D721Med (cell line): ENCODE measurements around the gene HACD2.

Experiments used
- DNase-seq: peaks from one replicate; pipeline ENCODE4 v3.0.0; 2011; ENCODE audit warnings: low spot score; ENCODE audit not compliant: insufficient read length
- FAIRE-seq: peaks from 2 replicates; lab custom pipeline; 2011; peaks lifted over from hg19 to GRCh38; lab: Jason Lieb, UNC
- TF ChIP-seq, protein P1 (sequence below): IDR thresholded peaks from 2 replicates; pipeline ENCODE4 v1.5.1; 2012; ENCODE audit warnings: mild to moderate bottlenecking, control low read depth; ENCODE audit not compliant: insufficient read depth; ENCODE audit errors: missing control alignments

HACD2 gene

DNA sequence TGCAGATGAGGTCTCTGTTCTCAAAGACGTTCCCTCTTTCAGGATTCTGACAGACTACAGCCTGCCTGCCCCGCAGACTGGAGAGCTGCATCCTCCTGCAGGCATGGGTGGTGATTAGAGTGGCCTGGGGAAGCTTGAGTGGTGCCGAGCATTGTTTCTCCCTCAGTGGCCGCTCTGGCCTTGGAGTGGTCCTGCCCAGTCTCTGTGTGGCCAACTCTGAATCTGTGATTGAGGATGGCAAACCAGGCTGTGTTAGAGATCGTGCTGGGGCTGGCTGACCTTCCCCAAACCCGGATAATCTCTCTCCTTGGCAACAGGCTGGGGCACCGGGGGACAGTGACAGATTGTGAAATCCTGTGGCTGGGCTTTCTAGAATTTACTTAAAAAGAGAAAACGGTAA is 125.0 kb downstream of the HACD2 start:
- no peak for FAIRE-seq
- TF ChIP-seq, protein P1, sequence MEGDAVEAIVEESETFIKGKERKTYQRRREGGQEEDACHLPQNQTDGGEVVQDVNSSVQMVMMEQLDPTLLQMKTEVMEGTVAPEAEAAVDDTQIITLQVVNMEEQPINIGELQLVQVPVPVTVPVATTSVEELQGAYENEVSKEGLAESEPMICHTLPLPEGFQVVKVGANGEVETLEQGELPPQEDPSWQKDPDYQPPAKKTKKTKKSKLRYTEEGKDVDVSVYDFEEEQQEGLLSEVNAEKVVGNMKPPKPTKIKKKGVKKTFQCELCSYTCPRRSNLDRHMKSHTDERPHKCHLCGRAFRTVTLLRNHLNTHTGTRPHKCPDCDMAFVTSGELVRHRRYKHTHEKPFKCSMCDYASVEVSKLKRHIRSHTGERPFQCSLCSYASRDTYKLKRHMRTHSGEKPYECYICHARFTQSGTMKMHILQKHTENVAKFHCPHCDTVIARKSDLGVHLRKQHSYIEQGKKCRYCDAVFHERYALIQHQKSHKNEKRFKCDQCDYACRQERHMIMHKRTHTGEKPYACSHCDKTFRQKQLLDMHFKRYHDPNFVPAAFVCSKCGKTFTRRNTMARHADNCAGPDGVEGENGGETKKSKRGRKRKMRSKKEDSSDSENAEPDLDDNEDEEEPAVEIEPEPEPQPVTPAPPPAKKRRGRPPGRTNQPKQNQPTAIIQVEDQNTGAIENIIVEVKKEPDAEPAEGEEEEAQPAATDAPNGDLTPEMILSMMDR: no peak
- DNase-seq: no peak

DNA sequence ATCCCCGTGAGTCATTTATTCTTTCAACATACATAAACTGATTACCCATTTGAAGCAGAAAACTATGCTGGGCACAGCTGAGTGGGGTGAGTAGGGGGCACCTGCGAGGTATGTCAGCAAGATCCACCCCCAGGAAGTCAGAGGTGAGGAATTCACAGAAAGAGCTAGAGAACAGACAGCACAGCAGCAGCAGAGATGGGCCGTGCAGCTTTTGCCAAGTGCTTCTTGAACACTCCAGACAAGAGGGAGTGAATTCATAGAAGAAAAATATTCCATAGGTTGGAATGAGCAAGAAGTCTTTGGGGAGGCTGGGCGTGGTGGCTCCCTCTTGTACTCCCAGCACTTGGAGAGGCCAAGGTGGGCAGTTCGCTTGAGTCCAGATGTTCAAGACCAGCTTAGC is 126.6 kb downstream of the HACD2 start:
- DNase-seq (no peak), FAIRE-seq (no peak)
- TF ChIP-seq, protein P1: no peak

DNA sequence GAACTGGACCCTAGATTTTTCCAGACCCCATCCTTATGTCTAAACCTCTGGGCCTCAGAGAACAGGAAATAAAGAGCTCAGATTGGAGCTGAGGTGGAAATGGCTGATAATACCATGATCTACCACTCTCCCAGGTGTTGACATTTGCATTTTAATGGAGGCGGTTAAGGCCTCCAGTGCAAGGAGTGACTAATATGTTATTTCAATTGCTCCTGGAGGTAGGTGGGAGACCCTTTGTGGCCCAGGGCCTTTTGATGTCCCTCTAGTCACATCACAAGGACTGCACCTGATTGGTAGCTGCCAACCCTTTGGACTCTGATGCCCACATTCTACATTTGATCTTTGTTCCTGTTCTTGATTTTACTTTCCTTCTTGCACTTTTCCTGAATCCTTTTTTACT is 127.0 kb downstream of the HACD2 start:
- TF ChIP-seq, protein P1: no peak
- FAIRE-seq (no peak), DNase-seq (no peak)

DNA sequence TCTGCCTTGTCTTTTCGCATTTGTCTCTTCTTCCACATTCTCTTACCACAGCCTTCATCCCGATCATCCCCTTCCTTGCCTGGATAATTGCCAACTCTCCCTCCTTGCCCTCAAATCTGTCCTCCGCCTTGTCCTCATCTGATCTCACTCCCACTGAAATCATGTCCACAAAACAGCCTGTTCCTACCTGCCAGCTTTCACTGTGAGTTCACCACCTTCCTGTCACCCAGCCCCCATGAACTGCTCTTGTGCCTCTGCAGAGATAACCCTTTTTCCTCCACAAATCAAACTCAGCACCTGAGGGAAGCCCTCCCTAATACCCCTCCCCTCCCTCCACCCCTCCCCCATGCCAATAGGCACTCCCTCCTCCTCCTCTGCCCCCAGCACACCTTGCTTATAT is 131.2 kb downstream of the HACD2 start:
- DNase-seq: no peak
- TF ChIP-seq, protein P1: no peak
- no peak for FAIRE-seq

DNA sequence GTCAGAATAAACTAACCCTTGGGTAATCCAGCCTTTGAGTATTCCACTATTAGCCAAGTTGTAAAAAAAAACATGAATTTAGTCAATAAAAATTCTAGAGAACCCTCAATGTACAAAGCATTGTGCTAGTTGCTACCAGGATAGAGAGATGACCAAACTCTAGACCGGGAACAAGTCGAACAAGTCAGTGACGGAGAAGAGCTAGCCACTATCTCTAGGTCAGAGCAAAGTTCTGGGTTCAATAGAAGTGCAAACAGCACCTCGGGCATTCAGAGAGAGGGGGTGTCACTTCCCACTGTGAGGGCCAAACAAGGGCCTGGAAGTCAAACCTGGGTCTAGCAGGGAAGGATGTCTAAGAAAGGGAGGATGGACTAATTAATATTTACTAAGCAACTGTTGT is 133.7 kb downstream of the HACD2 start:
- DNase-seq: no peak
- TF ChIP-seq, protein P1: no peak
- FAIRE-seq: no peak

DNA sequence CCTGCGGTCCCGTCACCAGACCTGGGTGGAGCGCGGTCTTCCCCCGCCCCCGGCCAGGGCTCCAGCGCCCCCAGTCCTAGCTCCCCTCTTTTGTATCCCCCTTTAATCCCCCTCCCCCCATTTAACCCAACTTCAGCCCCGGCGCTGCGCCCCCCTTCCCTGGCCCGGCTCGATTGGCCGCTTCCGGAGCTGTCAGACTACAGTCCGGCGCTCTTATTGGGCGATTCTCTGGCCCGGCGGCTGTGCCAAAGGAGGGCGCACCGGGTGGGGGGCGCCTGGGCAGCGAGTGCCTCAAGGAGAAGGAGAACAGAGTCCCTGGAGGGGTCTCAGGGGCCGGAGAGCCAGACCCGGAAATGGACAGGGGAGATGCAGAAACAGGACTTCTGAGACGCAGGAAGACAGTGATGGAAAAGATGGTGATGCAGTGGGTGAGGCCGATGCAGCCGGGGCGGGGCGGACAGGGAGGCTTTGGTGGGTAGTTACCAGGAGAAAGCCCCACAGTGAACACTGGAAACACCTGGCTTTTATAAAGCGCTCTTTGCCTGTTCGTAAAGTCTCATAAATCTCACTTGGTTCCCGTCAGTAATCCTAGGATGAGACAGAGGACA is 134.8 kb downstream of the HACD2 start:
- TF ChIP-seq, protein P1: no peak
- DNase-seq (no peak), FAIRE-seq (no peak)

DNA sequence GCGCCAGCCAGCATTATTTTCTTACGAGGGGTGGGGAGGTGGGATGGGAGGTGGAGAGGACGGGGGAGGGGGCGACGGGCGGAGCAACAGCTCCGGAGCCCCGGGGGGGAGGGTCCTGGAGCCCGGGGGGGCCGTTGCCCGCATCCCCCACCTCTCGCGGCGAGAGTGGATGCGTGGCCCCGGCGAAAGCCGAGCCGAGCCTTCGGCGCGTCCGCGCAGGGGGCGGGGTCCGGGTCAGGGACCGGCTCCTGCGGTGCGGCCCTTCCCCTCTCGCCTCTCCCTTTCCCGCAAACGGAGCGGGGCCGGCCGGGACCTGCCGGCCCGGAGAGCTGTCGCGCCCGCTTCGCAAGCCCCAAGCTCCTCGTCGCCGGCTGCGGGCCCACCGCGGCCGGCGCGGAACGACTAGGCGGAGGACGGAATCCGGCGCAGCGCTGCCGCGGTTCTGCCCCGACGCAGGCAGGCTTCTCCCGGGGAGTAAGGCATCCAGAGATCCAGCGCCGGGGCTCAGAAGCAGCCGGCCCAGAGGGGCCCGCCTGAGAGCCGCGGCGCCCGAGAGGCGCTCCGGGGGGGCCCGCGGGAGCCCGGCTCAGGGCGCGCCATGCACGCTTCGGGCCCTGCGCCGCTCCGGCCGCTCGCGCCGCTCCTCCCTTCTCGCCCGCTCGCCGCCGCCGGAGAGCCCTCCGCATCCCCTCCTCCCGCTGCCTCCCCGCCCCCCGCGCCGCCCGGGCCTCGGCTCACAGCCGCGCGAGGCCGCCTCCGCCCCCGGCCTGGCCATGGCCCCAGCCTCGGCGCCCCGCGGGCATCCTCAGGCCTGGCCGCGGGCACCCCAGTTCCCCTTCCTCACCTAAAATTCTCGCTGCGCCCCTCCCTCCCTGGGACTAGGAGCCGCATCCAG is 135.5 kb downstream of the HACD2 start:
- peak; percentile 47 for DNase-seq
- TF ChIP-seq, protein P1: no peak
- no peak for FAIRE-seq
